ENCODE results near the gene VIPR1.
"Not testable (repeated sequence)": the region's sequence is repeated elsewhere in the genome, so short reads cannot be mapped to it uniquely, and the experiment has no call there.

Gene VIPR1

GRCh38 chr3:42575137-42575741 is 72.8 kb downstream of the VIPR1 start:
- no peaks in the 10 kb centered on the region for H3K27me3 ChIP-seq (ENCODE audit: insufficient read depth, low read depth, severe bottlenecking)
- no peak overlapping the region for H3K27ac ChIP-seq
- H3K36me3 ChIP-seq: peaks cover 19% of the 10 kb centered on the region
- H3K4me3 ChIP-seq (ENCODE audit: low read depth, low read length): no peak overlapping the region
- no peak for TF ChIP-seq CTCF (IDR thresholded peaks at IDR 0.05; ENCODE audit: low read depth, low read length)
- DNase-seq: no peak
- no peaks in the 10 kb centered on the region for H3K9me3 ChIP-seq (ENCODE audit: severe bottlenecking)

GRCh38 chr3:42578054-42578453 is 75.6 kb downstream of the VIPR1 start:
- H3K36me3 ChIP-seq: peaks cover 19% of the 10 kb centered on the region
- TF ChIP-seq CTCF (IDR thresholded peaks at IDR 0.05; ENCODE audit: low read depth, low read length): no peak
- H3K9me3 ChIP-seq (ENCODE audit: severe bottlenecking): no peaks in the 10 kb centered on the region
- DNase-seq: no peak
- no peak overlapping the region for H3K4me3 ChIP-seq (ENCODE audit: low read depth, low read length)
- no peak overlapping the region for H3K27ac ChIP-seq
- no peaks in the 10 kb centered on the region for H3K27me3 ChIP-seq (ENCODE audit: insufficient read depth, low read depth, severe bottlenecking)

- H3K4me3 ChIP-seq (ENCODE audit: low read depth, low read length); H3K9me3 ChIP-seq (ENCODE audit: severe bottlenecking); H3K27ac ChIP-seq; DNase-seq; H3K27me3 ChIP-seq (ENCODE audit: insufficient read depth, low read depth, severe bottlenecking): not testable (repeated sequence)
- peaks cover 13% of the 10 kb centered on the region for H3K36me3 ChIP-seq
Measured at GRCh38 chr3:42579346-42579745, 76.9 kb downstream of the VIPR1 start.

- Histone ChIP-seq H3K36me3 (peaks cover 3% of the 10 kb centered on the region), H3K9me3 (ENCODE audit: severe bottlenecking) (no peaks in the 10 kb centered on the region), H3K27me3 (ENCODE audit: insufficient read depth, low read depth, severe bottlenecking) (no peaks in the 10 kb centered on the region), H3K4me3 (ENCODE audit: low read depth, low read length) (peak overlapping the region; percentile 87), H3K27ac (peak overlapping the region; percentile 87)
- DNase-seq: no peak
- TF ChIP-seq CTCF (IDR thresholded peaks at IDR 0.05; ENCODE audit: low read depth, low read length): no peak
Measured at GRCh38 chr3:42581400-42581708, 78.9 kb downstream of the VIPR1 start.

- Histone ChIP-seq H3K27ac (peak within 1 kb of the TSS; percentile 87), H3K27me3 (ENCODE audit: insufficient read depth, low read depth, severe bottlenecking) (no peaks in the 10 kb centered on the region), H3K4me3 (ENCODE audit: low read depth, low read length) (peak within 1 kb of the TSS; percentile 87), H3K9me3 (ENCODE audit: severe bottlenecking) (no peaks in the 10 kb centered on the region), H3K36me3 (peaks cover 3% of the 10 kb centered on the region)
- 0 out of 2 replicates have a peak, but pooled peaks have one; percentile 35 for TF ChIP-seq CTCF (IDR thresholded peaks at IDR 0.05; ENCODE audit: low read depth, low read length)
- DNase-seq: peak; percentile 98
Measured at GRCh38 chr3:42581709-42582473, 79.4 kb downstream of the VIPR1 start, which contains the start of gene SEC22C. SEC22C (minus strand) TSS chr3:42581967; CDS start chr3:42569046, 12,921 bp downstream.

GRCh38 chr3:42582474-42583070 is 80.1 kb downstream of the VIPR1 start:
- Histone ChIP-seq H3K9me3 (ENCODE audit: severe bottlenecking) (no peaks in the 10 kb centered on the region), H3K27me3 (ENCODE audit: insufficient read depth, low read depth, severe bottlenecking) (no peaks in the 10 kb centered on the region), H3K36me3 (peaks cover 3% of the 10 kb centered on the region), H3K4me3 (ENCODE audit: low read depth, low read length) (peak overlapping the region; percentile 87), H3K27ac (peak overlapping the region; percentile 87)
- TF ChIP-seq CTCF (IDR thresholded peaks at IDR 0.05; ENCODE audit: low read depth, low read length): no peak
- DNase-seq: no peak
